ENCODE measurements around the gene SARDH. TPM values are rescaled to one million over a fixed set of nuclear protein-coding genes. Genes with fewer than 3 reads are reported as not detected.

The SARDH gene
- total RNA-seq, 6 experiments from 2014 or later, result 67.3 to 183 (median 101) TPM

GRCh38 chr9:133710661-133711427, 27.3 kb downstream of the SARDH start:
- intact Hi-C loops (cut with DNase I), result loop anchor here in 1 of 2 donors (10.0 kb wide), 1 partner anchor 206 kb away; no protein-coding TSS in a partner anchor
- no peak for TF ChIP-seq CTCF (IDR thresholded peaks at IDR 0.05)
- TF ChIP-seq POLR2A (IDR thresholded peaks at IDR 0.05), result no peak
- peak in 1 of 3 donors; percentile 19 for DNase-seq
- no peak for ATAC-seq
- Histone ChIP-seq H3K27me3 (no peaks in the 10 kb centered on the region), H3K9me3 (no peaks in the 10 kb centered on the region), H3K27ac (peak overlapping the region in 1 of 3 donors; percentile 43), H3K36me3 (peaks cover 0 to 47% (median 17%) of the 10 kb centered on the region in 4 donors), H3K4me3 (no peak overlapping the region), H3K4me1 (peaks cover 0 to 27% (median 5%) of the 10 kb centered on the region in 4 donors)
- 0% methylated on average over 1 of the region's 16 CpGs for WGBS (ENCODE audit: insufficient coverage, low coverage, low lambda C conversion rate, missing lambda C conversion rate)

DNA sequence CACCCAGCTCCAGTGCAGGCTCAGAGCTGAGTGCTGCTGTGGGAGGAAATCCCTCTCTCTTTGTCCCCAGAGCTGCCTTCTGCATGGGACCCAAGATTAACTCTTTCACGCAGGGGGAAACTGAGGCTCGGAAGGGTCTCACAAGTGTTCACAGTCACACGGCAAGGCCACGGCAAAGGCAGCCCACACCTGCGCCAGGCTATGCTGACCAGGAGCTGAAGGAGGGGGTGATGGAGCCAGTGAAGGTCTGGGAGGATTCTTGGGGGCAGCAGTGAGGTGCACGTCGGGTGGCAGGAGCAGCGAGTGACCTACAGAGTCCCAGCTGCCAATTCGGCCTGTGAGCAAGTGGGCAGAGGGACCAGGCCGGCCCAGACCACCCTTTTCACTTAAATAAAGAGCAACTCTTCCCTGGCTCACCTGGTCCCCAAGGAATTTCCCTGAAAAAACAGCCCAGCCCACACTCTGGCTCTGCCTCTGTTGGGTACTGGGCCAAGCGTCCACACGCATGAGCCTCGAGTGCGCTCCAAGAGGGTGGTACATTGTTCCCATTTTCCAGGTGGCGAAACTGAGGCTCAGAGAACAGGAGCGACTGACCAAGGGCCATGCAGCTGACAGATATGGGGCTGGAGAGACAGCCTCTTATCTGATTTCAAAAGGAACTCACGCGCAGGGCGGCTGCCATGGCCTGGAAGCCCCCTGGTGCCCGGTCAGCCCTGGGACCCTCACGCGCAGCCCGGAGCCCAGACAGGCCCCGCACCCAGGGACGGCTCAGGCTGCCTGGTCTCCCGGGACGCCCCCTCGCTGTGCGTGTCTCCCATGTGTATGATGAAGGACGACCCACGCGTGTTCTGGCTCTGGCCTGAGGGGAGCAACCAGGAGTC, 28.2 kb downstream of the SARDH start:
- intact Hi-C loops (cut with DNase I), result loop anchor here in 1 of 2 donors (10.0 kb wide), 1 partner anchor 205 kb away; no protein-coding TSS in a partner anchor
- no peak overlapping the region for H3K4me3 ChIP-seq
- ATAC-seq (no peak), DNase-seq (peak in 2 of 3 donors; percentile 14 to 54)
- no peak overlapping the region for H3K27ac ChIP-seq
- no peaks in the 10 kb centered on the region for H3K27me3 ChIP-seq
- H3K9me3 ChIP-seq, result no peaks in the 10 kb centered on the region
- no CpG with 5 or more reads among the region's 32 CpGs for WGBS (ENCODE audit: insufficient coverage, low coverage, low lambda C conversion rate, missing lambda C conversion rate)
- H3K4me1 ChIP-seq, result peaks cover 0 to 18% (median 3%) of the 10 kb centered on the region in 4 donors
- TF ChIP-seq POLR2A (IDR thresholded peaks at IDR 0.05), result no peak
- TF ChIP-seq CTCF (IDR thresholded peaks at IDR 0.05), result no peak
- H3K36me3 ChIP-seq, result peaks cover 0 to 44% (median 19%) of the 10 kb centered on the region in 4 donors

DNA sequence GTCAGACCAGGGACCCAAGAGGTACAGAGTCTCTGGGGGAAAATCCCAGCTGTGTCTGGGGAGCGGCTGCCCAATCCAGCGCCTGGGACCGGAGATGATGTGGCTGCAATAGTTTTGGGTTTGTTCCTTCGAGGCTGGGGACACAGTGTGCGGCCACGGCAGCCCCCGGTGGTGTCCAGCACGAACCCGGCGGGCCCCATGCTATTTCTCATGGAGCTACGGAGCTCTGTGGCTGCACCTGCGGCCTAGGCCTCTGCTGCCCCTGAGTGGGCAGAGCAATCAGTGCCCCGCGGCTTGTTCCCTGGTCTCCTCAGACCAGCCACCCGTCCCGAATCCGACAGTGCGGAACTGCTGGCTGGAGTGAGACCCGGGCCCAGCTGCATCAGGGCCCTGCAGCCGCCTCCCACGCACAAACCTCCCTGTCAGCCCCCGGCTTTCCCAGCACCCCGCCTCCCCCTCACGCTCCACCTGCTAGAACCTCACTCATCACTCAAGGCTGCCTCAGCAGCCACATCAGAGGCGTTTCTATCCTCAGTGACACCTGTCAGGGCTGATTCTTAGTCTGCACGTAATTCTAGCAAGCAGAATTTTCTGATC, 29.0 kb downstream of the SARDH start:
- 73% methylated on average over 2 of the region's 26 CpGs for whole genome bisulfite sequencing (ENCODE audit: insufficient coverage, low coverage, low lambda C conversion rate, missing lambda C conversion rate)
- Histone ChIP-seq H3K27me3 (no peaks in the 10 kb centered on the region), H3K36me3 (peaks cover 0 to 43% (median 20%) of the 10 kb centered on the region in 4 donors), H3K27ac (no peak overlapping the region), H3K9me3 (no peaks in the 10 kb centered on the region), H3K4me3 (no peak overlapping the region), H3K4me1 (peaks cover 0 to 10% (median under 1%) of the 10 kb centered on the region in 4 donors)
- DNase-seq (peak in 2 of 3 donors; percentile 17 to 55), ATAC-seq (no peak)
- TF ChIP-seq POLR2A (IDR thresholded peaks at IDR 0.05) (no peak), CTCF (IDR thresholded peaks at IDR 0.05) (no peak)
- intact Hi-C loops (cut with DNase I), result no loop called here

- DNase-seq (peak in 2 of 3 donors; percentile 18 to 48), ATAC-seq (peak in 1 of 4 donors; percentile 1)
- H3K27ac ChIP-seq, result no peak overlapping the region
- no peaks in the 10 kb centered on the region for H3K27me3 ChIP-seq
- H3K9me3 ChIP-seq, result no peaks in the 10 kb centered on the region
- WGBS (ENCODE audit: insufficient coverage, low coverage, low lambda C conversion rate, missing lambda C conversion rate), result no CpG with 5 or more reads among the region's 30 CpGs
- intact Hi-C loops (cut with DNase I), result no loop called here
- H3K4me1 ChIP-seq, result peaks cover 0 to 3% (median 0%) of the 10 kb centered on the region in 4 donors
- H3K4me3 ChIP-seq, result no peak overlapping the region
- TF ChIP-seq CTCF (IDR thresholded peaks at IDR 0.05), result no peak
- no peak for TF ChIP-seq POLR2A (IDR thresholded peaks at IDR 0.05)
- H3K36me3 ChIP-seq, result peaks cover 0 to 44% (median 19%) of the 10 kb centered on the region in 4 donors
Measured at GRCh38 chr9:133708246-133709014, 29.7 kb downstream of the SARDH start.

Data from right lobe of liver (tissue), 6 donors.